Panc1 (cell line): Measurements from ENCODE around the gene MAP2. TPM values are rescaled to one million over a fixed set of nuclear protein-coding genes. Genes with fewer than 3 reads are reported as not detected.

Source experiments
- ATAC-seq: fragments of 200-7000 bp; cut with Tn5 transposase; 2 replicates; pipeline ENCODE4 v1.9.1; 2020; ENCODE audit warnings: mild to moderate bottlenecking, moderate library complexity
- BruUV-seq: library from RNA; stranded (reverse); fragments of 400-500 nt; replicated peaks from 2 replicates; lab custom pipeline; 2021; lab: Mats Ljungman, UMichigan
- CTCF ChIA-PET: fragments of 300-600 bp; sonication (Branson Sonifier 250); formaldehyde crosslinking; loops from one replicate; lab custom pipeline; 2022; ENCODE audit warnings: antibody characterized with exemption; lab: Charles Lee
- POLR2A ChIA-PET: fragments of 300-600 bp; sonication (Branson Sonifier 250); formaldehyde crosslinking; loops from one replicate; lab custom pipeline; 2022; ENCODE audit warnings: antibody characterized with exemption; lab: Charles Lee
- DNase-seq: peaks from one replicate; pipeline ENCODE4 v3.0.0-alpha.2; 2010; ENCODE audit warnings: low read depth, low spot score
- H3K27ac ChIP-seq: 2 replicates; pipeline ENCODE4 v1.5.1; 2011; ENCODE audit warnings: mild to moderate bottlenecking, low read length, inconsistent platforms
- H3K27me3 ChIP-seq: fragments of 200-500 bp; sonication (Bioruptor generic); 2 replicates; pipeline ENCODE4 v1.6.0; 2014; ENCODE audit warnings: low read length, inconsistent platforms; ENCODE audit not compliant: control insufficient read depth, insufficient read depth
- H3K36me3 ChIP-seq: fragments of 200-500 bp; sonication (Bioruptor generic); 2 replicates; pipeline ENCODE4 v1.5.1; 2014; ENCODE audit warnings: inconsistent platforms, mild to moderate bottlenecking, low read length, moderate library complexity; ENCODE audit not compliant: control insufficient read depth, insufficient read depth
- H3K4me1 ChIP-seq: 2 replicates; pipeline ENCODE4 v1.5.1; 2011; ENCODE audit warnings: inconsistent platforms, mild to moderate bottlenecking, low read length, moderate library complexity; ENCODE audit not compliant: control insufficient read depth, insufficient read depth
- H3K4me3 ChIP-seq, 2 experiments: 2 replicates each; pipeline ENCODE4 v1.5.1; 2011 to 2012; ENCODE audit warnings: low read depth in 2 of 2, low read length in 2 of 2, mild to moderate bottlenecking in 2 of 2, inconsistent platforms in 1 of 2, moderate library complexity in 1 of 2
- H3K9me3 ChIP-seq: fragments of 200-500 bp; sonication (Bioruptor generic); 2 replicates; pipeline ENCODE4 v1.5.1; 2014; ENCODE audit warnings: low read depth, mild to moderate bottlenecking, inconsistent platforms, low read length, moderate library complexity; ENCODE audit not compliant: control insufficient read depth, insufficient read depth
- CTCF ChIP-seq: fragments of 450-650 bp; IDR thresholded peaks from 2 replicates; pipeline ENCODE4 v1.5.1; 2017; ENCODE audit warnings: mild to moderate bottlenecking
- POLR2AphosphoS5 ChIP-seq: IDR thresholded peaks from 2 replicates; pipeline ENCODE4 v1.6.1; 2012; ENCODE audit warnings: mild to moderate bottlenecking, low read depth, low read length, moderate library complexity
- REST ChIP-seq, 2 experiments: IDR thresholded peaks; 2 replicates each; pipeline ENCODE4 v1.6.1; 2011 to 2012; ENCODE audit warnings: low read depth in 2 of 2, control low read depth in 1 of 2, low read length in 1 of 2, mild to moderate bottlenecking in 1 of 2, moderate library complexity in 1 of 2; ENCODE audit not compliant: insufficient read depth in 1 of 2
- SIN3A ChIP-seq: IDR thresholded peaks from 2 replicates; pipeline ENCODE4 v1.6.1; 2012; ENCODE audit warnings: low read depth, mild to moderate bottlenecking, low read length, moderate library complexity, borderline replicate concordance; ENCODE audit not compliant: insufficient read depth
- TCF7L2 ChIP-seq: IDR thresholded peaks from 2 replicates; pipeline ENCODE4 v1.6.1; 2011; ENCODE audit warnings: mild to moderate bottlenecking, low read depth, low read length, inconsistent platforms
- in situ Hi-C: cut with HindIII; loops from 2 replicates; pipeline ENCODE4 v1.10.0; 2016; ENCODE audit warnings: low sequenced_read_pairs, low pct_unique_long_range_greater_than_20kb
- intact Hi-C: fragments of 100-400 bp; cut with micrococcal nuclease; formaldehyde crosslinking; loops from one replicate; pipeline ENCODE4 v1.10.0; 2022; ENCODE audit not compliant: unreplicated experiment
- total RNA-seq: library from RNA; stranded (reverse); gene quantifications from one replicate; pipeline ENCODE4 v1.2.1, GENCODE V29; 2021; ENCODE audit not compliant: unreplicated experiment

The MAP2 gene
- total RNA-seq, 1 experiment from 2014 or later: 44.9 TPM

GRCh38 chr2:209638346-209638745 lies 214.5 kb downstream of the MAP2 start:
- TF ChIP-seq CTCF: no peak
- H3K4me3 ChIP-seq: no peak overlapping the region
- peaks cover 10% of the 10 kb centered on the region for H3K4me1 ChIP-seq

GRCh38 chr2:209640358-209640757 lies 216.5 kb downstream of the MAP2 start:
- ATAC-seq (no peak), DNase-seq (no peak)
- POLR2A ChIA-PET: no interaction called here
- H3K27me3 ChIP-seq: no peaks in the 10 kb centered on the region
- in situ Hi-C loops: no loop called here
- no peak overlapping the region for H3K27ac ChIP-seq
- no peaks in the 10 kb centered on the region for H3K9me3 ChIP-seq
- CTCF ChIA-PET: no interaction called here
- intact Hi-C loops: no loop called here
- no TSS peak for BruUV-seq
- no peaks in the 10 kb centered on the region for H3K36me3 ChIP-seq
- TF ChIP-seq CTCF (no peak), POLR2AphosphoS5 (no peak), TCF7L2 (no peak), SIN3A (no peak), REST (IDR thresholded peaks at IDR 0.05; ENCODE audit: insufficient read depth in 1 of 2, low read depth in 2 of 2, low read length in 1 of 2) (no peak)
- H3K4me3 ChIP-seq: no peak overlapping the region
- H3K4me1 ChIP-seq: peaks cover 10% of the 10 kb centered on the region

More at GRCh38 chr2:209638346-209638745, 214.5 kb downstream of the MAP2 start:
- BruUV-seq: no TSS peak
- DNase-seq (peak; percentile 17), ATAC-seq (peak; percentile 84)
- ChIA-PET CTCF (no interaction called here), POLR2A (no interaction called here)
- no peaks in the 10 kb centered on the region for H3K36me3 ChIP-seq
- H3K27ac ChIP-seq: no peak overlapping the region
- intact Hi-C loops: no loop called here
- H3K27me3 ChIP-seq: no peaks in the 10 kb centered on the region
- in situ Hi-C loops: no loop called here
- H3K9me3 ChIP-seq: no peaks in the 10 kb centered on the region
